ENCODE measurements around the gene ENPP7. TPM values are rescaled to one million over a fixed set of nuclear protein-coding genes. Genes with fewer than 3 reads are reported as not detected.
A peak's percentile ranks its signal among the peaks of the same experiment; 100 is the strongest.

Gene ENPP7
- total and polyA plus RNA-seq, 8 donors, result 5.0 TPM; not detected in 7

GRCh38 chr17:79728169-79728907 is 2.4 kb upstream of the ENPP7 start:
- TF ChIP-seq POLR2A (IDR thresholded peaks at IDR 0.05), result no peak
- no peak for TF ChIP-seq CTCF (IDR thresholded peaks at IDR 0.05)
- peak in 2 of 3 donors; percentile 45 to 54 for TF ChIP-seq POLR2AphosphoS5 (IDR thresholded peaks at IDR 0.05)
- 38 to 44% (median 42%) methylated on average over 18 to 22 of the region's 22 CpGs for WGBS, 5 donors
- peak overlapping the region in 3 of 5 donors; percentile 13 to 74 (median 23) for H3K27ac ChIP-seq
- peak; percentile 88 to 97 for DNase-seq
- H3K9me3 ChIP-seq, result no peaks in the 10 kb centered on the region
- H3K36me3 ChIP-seq, result no peaks in the 10 kb centered on the region
- peak overlapping the region; percentile 41 to 48 (median 44) for H3K4me3 ChIP-seq
- H3K27me3 ChIP-seq, result no peaks in the 10 kb centered on the region
- intact Hi-C loops (cut with DNase I; ENCODE audit: low total_unique reads), result no loop called here
- H3K4me1 ChIP-seq, result peaks cover 0 to 21% (median 15%) of the 10 kb centered on the region in 4 donors

DNA sequence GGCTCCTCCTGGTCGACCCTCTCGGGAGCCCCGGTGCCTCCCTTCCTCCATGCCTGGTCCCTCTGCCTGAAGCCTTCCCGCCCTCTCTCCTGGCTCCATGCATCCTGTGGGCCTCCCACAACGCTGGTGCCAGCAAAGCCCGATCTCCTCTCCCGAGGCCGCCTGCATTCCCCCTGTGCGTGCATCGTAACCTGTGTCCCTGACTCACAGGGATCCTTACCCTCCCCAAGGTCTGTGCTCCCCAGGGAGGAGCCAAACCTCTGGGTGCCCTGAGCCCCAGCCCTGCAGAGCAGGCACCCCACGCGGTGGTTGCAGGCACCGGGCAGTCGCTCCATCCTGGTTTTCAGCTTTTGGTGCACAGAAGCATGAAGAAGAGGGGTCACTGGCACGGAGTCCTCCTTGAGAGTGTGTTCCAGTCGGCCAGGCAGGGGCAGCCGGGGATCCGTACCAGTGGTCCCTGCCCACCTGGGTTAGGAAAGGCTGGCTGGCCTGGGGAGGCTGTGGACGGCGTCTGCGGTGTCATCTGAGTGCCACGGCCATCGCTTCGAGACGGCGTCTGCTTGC is 1.8 kb upstream of the ENPP7 start:
- intact Hi-C loops (cut with DNase I; ENCODE audit: low total_unique reads), result no loop called here
- Histone ChIP-seq H3K4me1 (peaks cover 0 to 24% (median 15%) of the 10 kb centered on the region in 4 donors), H3K27me3 (no peaks in the 10 kb centered on the region), H3K4me3 (peak overlapping the region; percentile 41 to 48 (median 44)), H3K9me3 (no peaks in the 10 kb centered on the region), H3K27ac (no peak overlapping the region), H3K36me3 (no peaks in the 10 kb centered on the region)
- 67 to 81% (median 76%) methylated on average over 18 to 26 of the region's 26 CpGs for WGBS, 5 donors
- no peak for DNase-seq
- TF ChIP-seq POLR2A (IDR thresholded peaks at IDR 0.05) (no peak), EP300 (IDR thresholded peaks at IDR 0.05) (no peak), POLR2AphosphoS5 (IDR thresholded peaks at IDR 0.05) (no peak), CTCF (IDR thresholded peaks at IDR 0.05) (no peak)

DNA sequence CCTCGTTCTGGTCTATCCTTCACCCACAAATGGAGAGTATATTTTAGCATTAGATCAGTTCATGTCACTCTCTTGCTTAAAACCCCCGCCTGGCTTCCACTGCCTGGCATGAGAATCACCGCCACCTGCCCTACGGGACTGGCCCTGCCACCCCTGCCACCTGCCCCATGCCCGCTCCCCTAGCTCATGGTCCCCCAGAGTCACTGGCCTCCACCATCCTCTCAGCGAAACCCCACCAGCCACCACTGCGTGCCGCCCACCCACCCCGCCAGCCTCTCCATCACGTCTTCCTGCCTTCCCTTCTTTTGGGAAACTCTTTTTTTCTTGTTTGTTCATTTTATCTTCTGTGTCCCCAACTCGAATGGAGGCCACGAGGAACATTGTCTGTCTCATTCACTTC is 982 bp upstream of the ENPP7 start:
- no peaks in the 10 kb centered on the region for H3K9me3 ChIP-seq
- intact Hi-C loops (cut with DNase I; ENCODE audit: low total_unique reads), result no loop called here
- no peak overlapping the region for H3K27ac ChIP-seq
- no peaks in the 10 kb centered on the region for H3K27me3 ChIP-seq
- TF ChIP-seq POLR2A (IDR thresholded peaks at IDR 0.05) (no peak), CTCF (IDR thresholded peaks at IDR 0.05) (no peak)
- DNase-seq, result no peak
- no peaks in the 10 kb centered on the region for H3K36me3 ChIP-seq
- 89 to 93% (median 91%) methylated on average over 12 of the region's 12 CpGs for WGBS, 5 donors
- H3K4me1 ChIP-seq, result peaks cover 0 to 24% (median 15%) of the 10 kb centered on the region in 4 donors
- H3K4me3 ChIP-seq, result no peak overlapping the region

DNA sequence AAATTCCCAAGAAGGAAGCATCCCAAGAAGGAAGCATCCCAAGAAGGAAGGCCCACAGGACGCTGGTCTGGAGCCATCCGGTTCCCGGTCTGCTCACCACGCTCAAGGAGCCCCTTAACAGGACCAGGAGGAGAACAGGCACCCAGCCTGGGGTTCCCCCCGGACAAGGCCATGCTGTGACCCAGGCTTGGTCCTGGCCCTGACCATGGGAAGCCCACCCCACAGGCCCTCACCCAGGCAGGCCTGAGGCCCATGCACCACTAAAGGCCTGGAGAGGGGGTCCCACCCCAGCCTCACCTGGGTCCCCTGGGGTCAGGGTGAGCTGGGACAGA is 340 bp upstream of the ENPP7 start:
- no peak overlapping the region for H3K4me3 ChIP-seq
- WGBS, 5 donors, result 85 to 99% (median 95%) methylated on average over 5 of the region's 5 CpGs
- H3K36me3 ChIP-seq, result no peaks in the 10 kb centered on the region
- DNase-seq, result no peak
- H3K4me1 ChIP-seq, result peaks cover 0 to 24% (median 15%) of the 10 kb centered on the region in 4 donors
- H3K27ac ChIP-seq, result no peak overlapping the region
- intact Hi-C loops (cut with DNase I; ENCODE audit: low total_unique reads), result no loop called here
- no peaks in the 10 kb centered on the region for H3K27me3 ChIP-seq
- TF ChIP-seq POLR2A (IDR thresholded peaks at IDR 0.05) (no peak), CTCF (IDR thresholded peaks at IDR 0.05) (no peak), POLR2AphosphoS5 (IDR thresholded peaks at IDR 0.05) (no peak), EP300 (IDR thresholded peaks at IDR 0.05) (no peak)
- H3K9me3 ChIP-seq, result no peaks in the 10 kb centered on the region

Data from stomach (tissue), 9 donors.